HepG2 (cell line): ENCODE data around the gene LDHAL6B. TPM values are rescaled to one million over a fixed set of nuclear protein-coding genes. Genes with fewer than 3 reads are reported as not detected.
A peak's percentile ranks its signal among the peaks of the same experiment; 100 is the strongest.

Experiments used
- CREB3 ChIP-seq: sonication (generic); formaldehyde crosslinking; IDR thresholded peaks from 2 replicates; pipeline ENCODE4 v1.5.0; 2020; ENCODE audit warnings: missing genetic modification reagents
- ETV5 ChIP-seq: IDR thresholded peaks from 2 replicates; pipeline ENCODE4 v1.6.1; 2018; ENCODE audit warnings: missing biosample characterization, missing genetic modification reagents, inconsistent platforms, borderline replicate concordance
- FOSL2 ChIP-seq: sonication (generic); formaldehyde crosslinking; IDR thresholded peaks from 2 replicates; pipeline ENCODE4 v1.4.0; 2020; ENCODE audit warnings: missing genetic modification reagents
- FOXC1 ChIP-seq: sonication (generic); formaldehyde crosslinking; IDR thresholded peaks from 2 replicates; pipeline ENCODE4 v1.8.0; 2022; ENCODE audit warnings: mild to moderate bottlenecking, missing genetic modification reagents, borderline replicate concordance
- HBP1 ChIP-seq: IDR thresholded peaks from 2 replicates; pipeline ENCODE4 v1.6.1; 2016; ENCODE audit warnings: low read depth, control low read depth
- KAT2B ChIP-seq: fragments of 150-350 bp; IDR thresholded peaks from 2 replicates; pipeline ENCODE4 v1.6.1; 2014; ENCODE audit warnings: low read depth, low read length, borderline replicate concordance
- MZF1 ChIP-seq: sonication (generic); formaldehyde crosslinking; IDR thresholded peaks from 2 replicates; pipeline ENCODE4 v1.8.1; 2023; ENCODE audit warnings: mild to moderate bottlenecking, missing genetic modification reagents, borderline replicate concordance
- NFIC ChIP-seq: IDR thresholded peaks from 2 replicates; pipeline ENCODE4 v1.6.1; 2012; ENCODE audit warnings: mild to moderate bottlenecking, low read length, inconsistent platforms
- PITX1 ChIP-seq: sonication (generic); formaldehyde crosslinking; IDR thresholded peaks from 2 replicates; pipeline ENCODE4 v1.5.1; 2020; ENCODE audit warnings: mild to moderate bottlenecking, missing genetic modification reagents
- PRDM15 ChIP-seq: sonication (generic); formaldehyde crosslinking; IDR thresholded peaks from 2 replicates; pipeline ENCODE4 v1.4.0; 2020; ENCODE audit warnings: missing genetic modification reagents
- SMAD3 ChIP-seq: sonication (generic); formaldehyde crosslinking; IDR thresholded peaks from 2 replicates; pipeline ENCODE4 v1.4.0; 2020; ENCODE audit warnings: missing genetic modification reagents
- SMC3 ChIP-seq: IDR thresholded peaks from 2 replicates; pipeline ENCODE4 v1.6.1; 2011; ENCODE audit warnings: low read length, improper control_type of control experiment
- STAG1 ChIP-seq: sonication (generic); formaldehyde crosslinking; IDR thresholded peaks from 2 replicates; pipeline ENCODE4 v1.4.0; 2020; ENCODE audit warnings: missing genetic modification reagents
- THAP11 ChIP-seq: IDR thresholded peaks from 2 replicates; pipeline ENCODE4 v1.6.1; 2016; ENCODE audit warnings: missing biosample characterization, missing genetic modification reagents
- ZMAT5 ChIP-seq: sonication (generic); formaldehyde crosslinking; IDR thresholded peaks from 2 replicates; pipeline ENCODE4 v1.5.0; 2020; ENCODE audit warnings: mild to moderate bottlenecking, low read depth, missing genetic modification reagents, borderline replicate concordance
- ZNF124 ChIP-seq: sonication (generic); formaldehyde crosslinking; IDR thresholded peaks from 2 replicates; pipeline ENCODE4 v1.4.0; 2020; ENCODE audit warnings: missing genetic modification reagents
- ZNF333 ChIP-seq: sonication (generic); formaldehyde crosslinking; IDR thresholded peaks from 2 replicates; pipeline ENCODE4 v1.4.0; 2020; ENCODE audit warnings: mild to moderate bottlenecking, missing genetic modification reagents, borderline replicate concordance
- ZNF33B ChIP-seq: sonication (generic); formaldehyde crosslinking; IDR thresholded peaks from 2 replicates; pipeline ENCODE4 v1.5.1; 2020; ENCODE audit warnings: mild to moderate bottlenecking, missing genetic modification reagents
- ZNF615 ChIP-seq: sonication (generic); formaldehyde crosslinking; IDR thresholded peaks from 2 replicates; pipeline ENCODE4 v1.5.0; 2020; ENCODE audit warnings: mild to moderate bottlenecking, missing genetic modification reagents, borderline replicate concordance
- polyA plus RNA-seq, 8 experiments: library from polyadenylated mRNA; depleted of rRNA in 3 of 8; stranded (reverse) in 7 of 8; unstranded in 1 of 8; fragments of >200 nt; fragmentation: Illumina TruSeq in 4 of 8; extraction: Trizol in 4 of 8; gene quantifications; 2 replicates each; pipeline versions ENCODE4 v1.2.1 to v1.2.3, GENCODE V29; 2011 to 2016; ENCODE audit warnings: low read depth in 4 of 8, missing spikeins in 1 of 8, mixed read lengths in 1 of 8; ENCODE audit not compliant: insufficient read depth in 1 of 8
- total RNA-seq, 5 experiments: library from RNA; depleted of rRNA; stranded (reverse); fragments of >200 nt; fragmentation: Illumina TruSeq; extraction: Trizol; gene quantifications; 2 replicates each; pipeline ENCODE4 v1.2.3, GENCODE V29; 2016; ENCODE audit warnings: low read depth in 1 of 5

The LDHAL6B gene
- total and polyA plus RNA-seq, 2 of the 13 experiments (the other 11 are each of a cell fraction or from before 2014, with no cell fraction given) = not detected

GRCh38 chr15:59247364-59247763 is 40.7 kb downstream of the LDHAL6B start (continued):
- TF ChIP-seq ZNF333 = no peak
- 0 out of 2 replicates have a peak, but pooled peaks have one; percentile 54 for TF ChIP-seq ETV5
- TF ChIP-seq FOSL2 = peak; percentile 22; the same call in 1 of the 2 replicates
- no peak for TF ChIP-seq ZNF33B
- no peak for TF ChIP-seq MZF1 (CRISPR knock-in tag)
- TF ChIP-seq THAP11 (CRISPR knock-in tag) = 0 out of 2 replicates have a peak, but pooled peaks have one; percentile 24
- TF ChIP-seq FOXC1 (CRISPR knock-in tag) = no peak
- TF ChIP-seq SMC3 = peak; percentile 91
- peak; percentile 79 for TF ChIP-seq STAG1 (CRISPR knock-in tag)
- no peak for TF ChIP-seq HBP1 (CRISPR knock-in tag)
- 0 out of 2 replicates have a peak, but pooled peaks have one; percentile 36 for TF ChIP-seq ZNF124 (CRISPR knock-in tag)
- no peak for TF ChIP-seq CREB3 (CRISPR knock-in tag)
- TF ChIP-seq PITX1 (CRISPR knock-in tag) = peak; percentile 54; the same call in 1 of the 2 replicates
- TF ChIP-seq KAT2B = no peak
- TF ChIP-seq NFIC = no peak
- TF ChIP-seq ZMAT5 (CRISPR knock-in tag) = no peak
- TF ChIP-seq ZNF615 (CRISPR knock-in tag) = no peak
- 0 out of 2 replicates have a peak, but pooled peaks have one; percentile 32 for TF ChIP-seq SMAD3
- no peak for TF ChIP-seq PRDM15 (CRISPR knock-in tag)
